ENCODE data around the gene NOS1AP. TPM values are rescaled to one million over a fixed set of nuclear protein-coding genes. Genes with fewer than 3 reads are reported as not detected.

NOS1AP gene
- total RNA-seq (2011; cell fraction: chromatin; rRNA removed; ENCODE audit: low replicate concordance) = 2.7 and 3.0 TPM in 2 replicates
- 1.7 and 2.5 TPM in 2 replicates for total RNA-seq (2011; cell fraction: nucleolus; rRNA removed)
- 2.3 and 2.8 TPM in 2 replicates for total RNA-seq (2011; cell fraction: nucleoplasm; rRNA removed)
- total RNA-seq (2014; rRNA removed) (0.41 and 0.45 TPM in 2 replicates), total RNA-seq (2014; rRNA removed; fragmentation: Illumina TruSeq; extraction: Trizol) (0.13 and 0.15 TPM in 2 replicates), total RNA-seq (2015; rRNA removed; fragmentation: Illumina TruSeq; extraction: Trizol) (0.15 and 0.18 TPM in 2 replicates), total RNA-seq (2021) (0.54 and 0.95 TPM in 2 replicates), polyA plus RNA-seq (2011; rRNA removed) (0.22 and 0.45 TPM in 2 replicates), polyA plus RNA-seq (2014; fragmentation: Illumina TruSeq; extraction: Trizol) (0.27 and 0.46 TPM in 2 replicates), polyA plus RNA-seq (2014; fragmentation: Nextera tagmentation; extraction: Ambion mirVana) (under 1 TPM; 0.07 to 0.10 TPM), polyA plus RNA-seq (2014; rRNA removed) (1.5 TPM in 2 replicates), polyA minus RNA-seq (2011; rRNA and poly(A)+ RNA removed) (0.91 and 1.1 TPM in 2 replicates), Bru-seq, nascent RNA (percentile 38 among the genes with signal in this experiment), BruChase-seq, experiment 1, labeled RNA remaining after a 2-hour chase (percentile 37 among the genes with signal in this experiment), BruChase-seq, experiment 2, labeled RNA remaining after a 6-hour chase (percentile 35 among the genes with signal in this experiment)
- polyA plus RNA-seq (2011; cell fraction: cytosol; rRNA removed) = 0.38 and 0.64 TPM in 2 replicates
- 1.5 and 1.9 TPM in 2 replicates for polyA plus RNA-seq (2011; cell fraction: nucleus; rRNA removed)
- 0.35 and 1.0 TPM in 2 replicates for polyA plus RNA-seq (2012)
- polyA minus RNA-seq (2011; cell fraction: cytosol; rRNA and poly(A)+ RNA removed) = 0.48 and 1.4 TPM in 2 replicates
- polyA minus RNA-seq (2011; cell fraction: nucleus; rRNA and poly(A)+ RNA removed) = 1.6 and 2.9 TPM in 2 replicates
- long read RNA-seq, experiment 1, partial matches to known transcripts = 0 of 1 reads
- long read RNA-seq, experiment 1, other reads (novel, unspliced or antisense) = 1 of 1 reads
- long read RNA-seq, experiment 2 = 0 reads
- long read RNA-seq, experiment 3 = 0 reads

GRCh38 chr1:162069334-162070093 lies at the start of gene NOS1AP:
NOS1AP (plus strand) TSS chr1:162069691; CDS start chr1:162070178, 487 bp downstream.
- 2% methylated on average over 40 of the region's 95 CpGs for WGBS (ENCODE audit: insufficient coverage, low coverage, missing lambda C conversion rate)
- FAIRE-seq = no peak
- POLR2A ChIA-PET = interaction anchor here (0.7 to 1.6 kb wide), 8 partner anchors 17 to 438 kb away, joined by 3 to 8 read pairs (median 4); no protein-coding TSS in a partner anchor
- peak; percentile 51 for TF ChIP-seq RBBP5 (IDR thresholded peaks at IDR 0.05; ENCODE audit: borderline replicate concordance, insufficient read depth, low read length, poor library complexity, severe bottlenecking)
- no peak for TF ChIP-seq MEF2D (tag; conservative IDR thresholded peaks at IDR 0.05; ENCODE audit: low read depth)
- TF ChIP-seq ZNF24 (IDR thresholded peaks at IDR 0.05) = no peak
- peak in 1 of 2 experiments; percentile 69; a peak in 2 of 4 replicates for TF ChIP-seq MNT (conservative IDR thresholded peaks at IDR 0.05)
- TF ChIP-seq POLR2G (IDR thresholded peaks at IDR 0.05; ENCODE audit: low read depth, low read length) = peak; percentile 50; the same call in 1 of the 2 replicates
- 0 out of 2 replicates have a peak, but pooled peaks have one; percentile 17 for TF ChIP-seq SMAD4 (CRISPR knock-in tag; conservative IDR thresholded peaks at IDR 0.05)
- TF ChIP-seq L3MBTL2 (IDR thresholded peaks at IDR 0.05) = peak; percentile 48; the same call in 1 of the 2 replicates
- TF ChIP-seq ZBTB33 (CRISPR knock-in tag; IDR thresholded peaks at IDR 0.05) = no peak

More at GRCh38 chr1:162069334-162070093, at the start of gene NOS1AP:
- Histone ChIP-seq H4K20me1 (replicated peaks; ENCODE audit: control insufficient read depth, insufficient read depth, low read length) (peaks cover 8% of the 10 kb centered on the region; the same call in 1 of the 2 replicates), H3K79me2 (ENCODE audit: control insufficient read depth, insufficient read depth, low read length) (no peaks in the 10 kb centered on the region), H3K4me3 (peak within 1 kb of the TSS; percentile 72), H3K36me3 (ENCODE audit: control insufficient read depth, insufficient read depth, low read length) (no peaks in the 10 kb centered on the region), H3K27me3 (ENCODE audit: control insufficient read depth in 2 of 2, insufficient read depth in 2 of 2, low read length in 2 of 2) (peaks cover 16 to 23% of the 10 kb centered on the region in 2 experiments), H3K27ac (ENCODE audit: extremely low read depth, low read depth, low read length) (no peak within 1 kb of the TSS), H3K9me1 (ENCODE audit: control insufficient read depth, insufficient read depth, low read length) (no peaks in the 10 kb centered on the region), H3K9ac (ENCODE audit: insufficient read depth in 1 of 2, low read depth in 2 of 2, low read length in 2 of 2) (peak within 1 kb of the TSS; percentile 43 to 86), H2AFZ (ENCODE audit: low read depth, low read length) (peak within 1 kb of the TSS; percentile 84), H3K4me1 (replicated peaks in 1 of 2; ENCODE audit: control insufficient read depth in 2 of 2, insufficient read depth in 2 of 2, low read length in 2 of 2) (peaks cover 8 to 12% of the 10 kb centered on the region in 2 experiments; a peak in 4 of 5 replicates), H3K9me3 (replicated peaks; ENCODE audit: control insufficient read depth, insufficient read depth, low read depth, low read length) (no peaks in the 10 kb centered on the region), H3K4me2 (ENCODE audit: insufficient read depth, low read length) (peak within 1 kb of the TSS; percentile 73)
- CTCF ChIA-PET (ENCODE audit: low intra/inter-chr PET ratio) = interaction anchor here (0.6 kb wide), 1 partner anchor 13 kb away, joined by 3 read pairs; no protein-coding TSS in a partner anchor
- ATAC-seq (peak; percentile 99), DNase-seq (ENCODE audit: extremely low read depth in 1 of 4, low spot score in 3 of 4) (peak; percentile 83 to 91 (median 89))
- in situ Hi-C loops (cut with MboI) (no loop called here), intact Hi-C loops (cut with micrococcal nuclease) (no loop called here)
- BruUV-seq (replicated peaks) = no TSS peak
